Urinary bladder (tissue), 4 donors: ENCODE measurements around the gene NCAPD3. TPM values are rescaled to one million over a fixed set of nuclear protein-coding genes. Genes with fewer than 3 reads are reported as not detected.

Source experiments
- DNase-seq: peaks from one replicate; pipeline ENCODE4 v3.0.0-alpha.2; 2015; ENCODE audit errors: extremely low spot score
- H3K27ac ChIP-seq: one replicate; pipeline ENCODE4 v1.5.1; 2013; ENCODE audit warnings: low read depth, mild to moderate bottlenecking, moderate library complexity
- H3K36me3 ChIP-seq: one replicate; pipeline ENCODE4 v1.6.1; 2013; ENCODE audit warnings: mild to moderate bottlenecking, moderate library complexity; ENCODE audit not compliant: insufficient read depth
- H3K4me1 ChIP-seq: one replicate; pipeline ENCODE4 v1.6.1; 2013; ENCODE audit warnings: mild to moderate bottlenecking, moderate library complexity; ENCODE audit not compliant: insufficient read depth
- H3K4me3 ChIP-seq: one replicate; pipeline ENCODE4 v1.5.1; 2013; ENCODE audit warnings: low read depth, low read length
- WGBS: extraction: QIAGEN DNeasy Blood & Tissue Kit; methylation state at CpG from one replicate; pipeline ENCODE4 v1.1.7; 2013; 5-methylcytosine and 5-hydroxymethylcytosine counted together
- polyA plus RNA-seq: library from polyadenylated mRNA; stranded (reverse); fragments of 200-250 nt; gene quantifications from one replicate; pipeline ENCODE4 v1.2.3, GENCODE V29; 2013
- total RNA-seq: library from RNA; depleted of rRNA; stranded (reverse); fragments of >200 nt; gene quantifications from one replicate; pipeline ENCODE4 v1.2.3, GENCODE V29; 2014
- donor health status: healthy with polysubstance abuse.
- donor health status: healthy.

NCAPD3 gene
- total and polyA plus RNA-seq, 2 donors, result 9.5 to 29.1 TPM

- no peak for DNase-seq
- peaks cover 2% of the 10 kb centered on the region for H3K36me3 ChIP-seq
- no peak overlapping the region for H3K27ac ChIP-seq
- H3K4me1 ChIP-seq, result no peaks in the 10 kb centered on the region
- WGBS, result 88% methylated on average over 30 of the region's 30 CpGs
- no peak overlapping the region for H3K4me3 ChIP-seq
These were observed 70.4 kb downstream of the NCAPD3 start for GRCh38 chr11:134153147-134153905.

DNA sequence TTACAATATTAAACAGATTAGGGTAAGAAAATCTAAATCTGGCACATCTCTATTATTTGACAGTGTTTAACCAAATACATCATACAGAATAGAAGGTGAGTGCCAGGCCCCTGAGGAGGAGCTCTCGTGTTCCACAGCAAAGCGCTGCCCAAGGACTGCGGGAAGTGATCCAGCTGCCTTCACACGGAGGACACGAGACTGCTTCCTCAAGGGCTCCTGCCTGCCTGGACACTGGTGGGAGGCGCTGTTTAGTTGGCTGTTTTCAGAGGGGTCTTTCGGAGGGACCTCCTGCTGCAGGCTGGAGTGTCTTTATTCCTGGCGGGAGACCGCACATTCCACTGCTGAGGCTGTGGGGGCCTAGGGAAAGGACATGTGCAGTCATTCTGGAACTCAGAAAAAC is 71.1 kb downstream of the NCAPD3 start:
- Histone ChIP-seq H3K27ac (no peak overlapping the region), H3K4me1 (no peaks in the 10 kb centered on the region), H3K4me3 (no peak overlapping the region), H3K36me3 (peaks cover 2% of the 10 kb centered on the region)
- DNase-seq, result no peak
- WGBS, result 73% methylated on average over 9 of the region's 9 CpGs

GRCh38 chr11:134151083-134151747 is 72.6 kb downstream of the NCAPD3 start:
- WGBS, result 87% methylated on average over 10 of the region's 10 CpGs
- Histone ChIP-seq H3K27ac (no peak overlapping the region), H3K4me3 (no peak overlapping the region), H3K36me3 (peaks cover 2% of the 10 kb centered on the region), H3K4me1 (no peaks in the 10 kb centered on the region)
- DNase-seq, result no peak

- Histone ChIP-seq H3K4me1 (no peaks in the 10 kb centered on the region), H3K36me3 (peaks cover 2% of the 10 kb centered on the region), H3K4me3 (no peak overlapping the region), H3K27ac (no peak overlapping the region)
- 85% methylated on average over 12 of the region's 12 CpGs for WGBS
- DNase-seq, result no peak
These were observed 73.4 kb downstream of the NCAPD3 start for GRCh38 chr11:134150195-134150903.

DNA sequence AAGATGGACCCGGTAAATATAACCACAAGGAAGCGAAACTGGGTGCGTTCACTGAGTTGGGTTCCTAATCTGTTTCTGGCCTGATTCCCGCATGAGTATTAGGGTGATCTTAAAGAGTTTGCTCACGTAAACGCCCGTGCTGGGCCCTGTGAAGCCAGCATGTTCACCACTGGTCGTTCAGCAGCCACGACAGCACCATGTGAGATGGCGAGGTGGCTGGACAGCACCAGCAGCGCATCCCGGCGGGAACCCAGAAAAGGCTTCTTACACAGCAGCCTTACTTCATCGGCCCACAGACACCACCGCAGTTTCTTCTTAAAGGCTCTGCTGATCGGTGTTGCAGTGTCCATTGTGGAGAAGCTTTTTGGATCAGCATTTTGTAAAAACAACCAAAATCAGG is 74.4 kb downstream of the NCAPD3 start:
- H3K36me3 ChIP-seq, result peaks cover 2% of the 10 kb centered on the region
- DNase-seq, result no peak
- WGBS, result 91% methylated on average over 16 of the region's 16 CpGs
- H3K27ac ChIP-seq, result no peak overlapping the region
- H3K4me3 ChIP-seq, result no peak overlapping the region
- H3K4me1 ChIP-seq, result no peaks in the 10 kb centered on the region

DNA sequence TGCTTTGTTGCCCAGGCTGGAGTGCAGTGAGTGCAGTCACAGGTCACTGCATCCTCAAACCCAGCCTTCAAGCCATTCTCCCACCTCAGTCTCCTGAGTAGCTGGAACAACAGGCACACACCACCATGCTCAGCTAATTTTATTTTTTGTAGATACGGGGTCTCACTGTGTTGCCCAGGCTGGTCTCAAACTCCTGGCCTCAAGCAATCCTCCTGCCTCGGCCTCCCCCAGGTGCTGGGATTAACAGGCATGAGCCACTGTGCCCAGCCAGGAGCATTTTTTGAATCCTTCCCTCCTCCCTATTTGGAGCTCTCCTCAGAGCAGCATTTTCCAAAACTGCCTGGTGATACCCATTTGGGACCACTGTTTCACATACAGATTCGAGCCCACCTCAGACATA is 77.2 kb downstream of the NCAPD3 start:
- Histone ChIP-seq H3K4me1 (no peaks in the 10 kb centered on the region), H3K36me3 (peaks cover 2% of the 10 kb centered on the region), H3K4me3 (no peak overlapping the region), H3K27ac (no peak overlapping the region)
- 95% methylated on average over 3 of the region's 3 CpGs for WGBS
- DNase-seq, result no peak

DNA sequence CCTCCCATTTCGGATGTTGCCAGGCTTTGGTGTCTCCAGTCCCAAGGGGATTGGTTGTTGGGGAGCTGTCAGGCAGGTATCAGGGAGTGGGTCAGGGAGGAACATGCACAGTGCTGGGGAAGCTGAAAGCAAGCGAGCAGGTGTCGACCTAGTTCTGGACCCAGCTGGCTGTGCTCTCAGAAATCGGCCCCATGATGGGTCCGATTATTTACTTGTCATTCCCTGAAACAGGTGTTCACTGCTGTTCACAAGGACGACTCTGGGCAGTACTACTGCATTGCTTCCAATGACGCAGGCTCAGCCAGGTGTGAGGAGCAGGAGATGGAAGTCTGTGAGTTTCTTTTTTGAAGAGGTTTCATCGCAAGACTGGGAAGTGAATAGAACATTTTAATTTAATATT is 78.1 kb downstream of the NCAPD3 start:
- no peaks in the 10 kb centered on the region for H3K36me3 ChIP-seq
- no peak for DNase-seq
- no peak overlapping the region for H3K27ac ChIP-seq
- 87% methylated on average over 8 of the region's 8 CpGs for WGBS
- H3K4me3 ChIP-seq, result no peak overlapping the region
- H3K4me1 ChIP-seq, result no peaks in the 10 kb centered on the region

DNA sequence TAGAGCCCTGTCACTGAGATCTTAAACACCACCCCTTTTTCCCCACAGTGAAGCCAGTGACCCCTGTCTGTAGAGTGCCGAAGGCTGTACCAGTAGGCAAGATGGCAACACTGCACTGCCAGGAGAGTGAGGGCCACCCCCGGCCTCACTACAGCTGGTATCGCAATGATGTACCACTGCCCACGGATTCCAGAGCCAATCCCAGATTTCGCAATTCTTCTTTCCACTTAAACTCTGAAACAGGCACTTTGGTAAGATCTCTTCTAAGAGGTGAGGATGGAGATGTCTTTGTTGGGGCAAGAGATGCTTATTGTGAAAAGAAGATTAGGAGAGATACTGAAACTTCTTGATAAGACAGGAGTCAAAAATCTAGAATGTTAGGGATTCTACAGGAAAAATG is 79.0 kb downstream of the NCAPD3 start:
- no peak for DNase-seq
- Histone ChIP-seq H3K36me3 (no peaks in the 10 kb centered on the region), H3K4me1 (no peaks in the 10 kb centered on the region), H3K27ac (no peak overlapping the region), H3K4me3 (no peak overlapping the region)
- WGBS, result 92% methylated on average over 5 of the region's 5 CpGs

GRCh38 chr11:134143801-134144200 is 80.0 kb downstream of the NCAPD3 start:
- no peak for DNase-seq
- Histone ChIP-seq H3K4me3 (no peak overlapping the region), H3K36me3 (no peaks in the 10 kb centered on the region), H3K27ac (no peak overlapping the region), H3K4me1 (no peaks in the 10 kb centered on the region)
- WGBS, result 84% methylated on average over 3 of the region's 3 CpGs

- no peak for DNase-seq
- H3K36me3 ChIP-seq, result no peaks in the 10 kb centered on the region
- no peak overlapping the region for H3K4me3 ChIP-seq
- WGBS, result 84% methylated on average over 6 of the region's 6 CpGs
- H3K27ac ChIP-seq, result no peak overlapping the region
- no peaks in the 10 kb centered on the region for H3K4me1 ChIP-seq
These were observed 81.2 kb downstream of the NCAPD3 start for GRCh38 chr11:134142536-134142935.

GRCh38 chr11:134140961-134141490 is 82.7 kb downstream of the NCAPD3 start:
- Histone ChIP-seq H3K27ac (no peak overlapping the region), H3K4me1 (no peaks in the 10 kb centered on the region), H3K4me3 (no peak overlapping the region), H3K36me3 (no peaks in the 10 kb centered on the region)
- DNase-seq, result no peak
- 95% methylated on average over 7 of the region's 7 CpGs for WGBS

- no peak overlapping the region for H3K27ac ChIP-seq
- peak; percentile 43 for DNase-seq
These were observed 83.9 kb downstream of the NCAPD3 start for GRCh38 chr11:134139873-134140331.

DNA sequence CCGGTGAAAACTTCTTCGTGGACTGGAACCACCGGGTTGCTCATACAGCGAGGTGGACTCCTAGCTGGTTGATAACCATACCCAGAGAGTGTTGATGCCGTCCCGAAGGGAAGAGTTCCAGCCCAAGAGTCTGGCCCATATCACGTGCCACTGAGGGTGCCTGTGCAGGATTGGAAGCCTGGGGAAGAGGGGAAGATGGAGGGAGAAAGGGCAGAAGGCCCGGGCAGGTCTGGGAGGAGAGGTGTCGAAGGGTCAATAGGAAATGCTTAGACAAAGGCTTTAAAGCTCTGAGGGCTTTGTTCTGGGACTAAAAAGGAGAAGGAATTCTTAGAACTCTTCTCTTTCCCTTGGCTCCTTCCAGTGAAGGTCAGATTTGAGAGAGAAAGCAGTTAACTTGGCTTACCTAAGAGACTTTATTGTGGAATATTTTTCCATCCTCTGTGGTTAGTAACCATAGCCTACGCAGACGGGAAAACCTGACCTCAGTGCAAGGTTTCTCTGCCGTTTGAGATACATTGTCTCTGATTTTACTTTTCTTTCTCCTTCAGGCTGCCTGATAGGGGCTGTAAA is 84.4 kb downstream of the NCAPD3 start:
- no peak overlapping the region for H3K4me3 ChIP-seq
- 55% methylated on average over 12 of the region's 12 CpGs for WGBS
- no peak for DNase-seq
- H3K36me3 ChIP-seq, result no peaks in the 10 kb centered on the region
- no peaks in the 10 kb centered on the region for H3K4me1 ChIP-seq
- H3K27ac ChIP-seq, result no peak overlapping the region

More at GRCh38 chr11:134139873-134140331, 83.9 kb downstream of the NCAPD3 start:
- WGBS, result 41% methylated on average over 10 of the region's 10 CpGs
- H3K4me3 ChIP-seq, result no peak overlapping the region
- no peaks in the 10 kb centered on the region for H3K36me3 ChIP-seq
- H3K4me1 ChIP-seq, result no peaks in the 10 kb centered on the region
